GM18511 (cell line): ENCODE data around the gene TOMM6.

ENCODE experiments used
- ATAC-seq: cut with Tn5 transposase; IDR thresholded peaks from one replicate; pipeline ENCODE4 v1.9.1; 2021; ENCODE audit warnings: mild to moderate bottlenecking, moderate library complexity; ENCODE audit not compliant: unreplicated experiment

The TOMM6 gene

GRCh38 chr6:41818271-41819054, 31.0 kb downstream of the TOMM6 start:
- no peak for ATAC-seq

- ATAC-seq: no peak
Observed at GRCh38 chr6:41821266-41821665, 33.8 kb downstream of the TOMM6 start.

GRCh38 chr6:41822021-41822420, 34.5 kb downstream of the TOMM6 start:
- no peak for ATAC-seq

GRCh38 chr6:41823178-41823577, 35.7 kb downstream of the TOMM6 start:
- ATAC-seq: no peak

GRCh38 chr6:41824571-41825569, 37.4 kb downstream of the TOMM6 start:
- ATAC-seq: no peak

GRCh38 chr6:41826343-41827022, 39.0 kb downstream of the TOMM6 start:
- no peak for ATAC-seq

GRCh38 chr6:41832263-41832662, 44.8 kb downstream of the TOMM6 start:
- no peak for ATAC-seq

GRCh38 chr6:41836022-41836659, 48.6 kb downstream of the TOMM6 start:
- ATAC-seq: no peak

- ATAC-seq: no peak
Observed at GRCh38 chr6:41836660-41837052, 49.2 kb downstream of the TOMM6 start.
